ENCODE data around the gene CFL2. TPM values are rescaled to one million over a fixed set of nuclear protein-coding genes. Genes with fewer than 3 reads are reported as not detected.

The CFL2 gene
- total and polyA plus RNA-seq, 12 donors: 42.8 to 228 (median 122) TPM

DNA sequence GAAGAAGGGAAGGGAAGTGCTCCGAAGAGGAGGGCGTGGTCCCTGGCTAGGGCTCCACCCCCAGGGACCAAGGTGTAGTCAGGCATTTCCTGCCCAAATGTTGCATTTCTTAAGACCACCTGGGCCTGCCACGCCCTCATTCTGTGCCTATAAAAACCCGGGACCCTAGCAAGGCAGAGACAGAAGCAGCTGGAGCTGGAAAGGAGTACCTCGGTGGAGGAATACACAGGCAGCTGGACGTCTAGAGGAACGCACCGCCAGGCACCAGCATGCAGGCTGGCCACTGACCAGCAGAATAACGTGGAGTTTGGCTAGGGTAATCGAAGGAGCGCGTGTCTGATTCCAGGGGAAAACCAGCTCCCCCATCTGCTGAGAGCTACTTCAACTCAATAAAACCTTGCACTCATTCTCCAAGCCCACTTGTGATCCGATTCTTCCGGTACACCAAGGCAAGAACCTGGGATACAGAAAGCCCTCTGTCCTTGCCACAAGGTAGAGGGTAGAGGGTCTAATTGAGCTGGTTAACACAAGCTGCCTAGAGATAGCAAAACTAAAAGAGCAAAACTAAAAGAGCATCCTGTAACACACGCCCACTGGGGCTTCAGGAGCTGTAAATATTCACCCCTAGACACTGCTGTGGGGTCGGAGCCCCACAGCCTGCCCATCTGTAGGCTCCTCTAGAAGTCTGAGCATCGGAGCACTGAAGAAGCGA lies 21.0 kb downstream of the CFL2 start:
- 54 to 61% (median 59%) methylated on average over 12 to 18 of the region's 18 CpGs for WGBS, 4 donors

DNA sequence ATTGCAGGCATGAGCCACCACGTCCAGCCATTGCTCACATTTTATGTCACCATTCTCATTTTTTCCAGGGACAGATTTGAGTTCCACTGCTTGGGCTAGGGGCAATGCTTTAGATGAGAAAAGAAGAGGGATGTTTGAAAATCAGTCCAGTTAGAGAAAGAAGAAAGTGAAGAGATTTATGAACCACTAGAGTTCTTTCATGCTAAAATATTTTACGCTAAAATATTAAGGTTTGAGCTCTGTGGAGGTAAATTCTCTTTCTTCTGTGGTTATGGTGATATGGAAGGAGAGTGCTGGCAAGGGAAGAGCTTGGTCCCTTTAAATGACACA lies 21.5 kb downstream of the CFL2 start:
- TF ChIP-seq POLR2A (IDR thresholded peaks at IDR 0.05): no peak
- TF ChIP-seq, protein P1, sequence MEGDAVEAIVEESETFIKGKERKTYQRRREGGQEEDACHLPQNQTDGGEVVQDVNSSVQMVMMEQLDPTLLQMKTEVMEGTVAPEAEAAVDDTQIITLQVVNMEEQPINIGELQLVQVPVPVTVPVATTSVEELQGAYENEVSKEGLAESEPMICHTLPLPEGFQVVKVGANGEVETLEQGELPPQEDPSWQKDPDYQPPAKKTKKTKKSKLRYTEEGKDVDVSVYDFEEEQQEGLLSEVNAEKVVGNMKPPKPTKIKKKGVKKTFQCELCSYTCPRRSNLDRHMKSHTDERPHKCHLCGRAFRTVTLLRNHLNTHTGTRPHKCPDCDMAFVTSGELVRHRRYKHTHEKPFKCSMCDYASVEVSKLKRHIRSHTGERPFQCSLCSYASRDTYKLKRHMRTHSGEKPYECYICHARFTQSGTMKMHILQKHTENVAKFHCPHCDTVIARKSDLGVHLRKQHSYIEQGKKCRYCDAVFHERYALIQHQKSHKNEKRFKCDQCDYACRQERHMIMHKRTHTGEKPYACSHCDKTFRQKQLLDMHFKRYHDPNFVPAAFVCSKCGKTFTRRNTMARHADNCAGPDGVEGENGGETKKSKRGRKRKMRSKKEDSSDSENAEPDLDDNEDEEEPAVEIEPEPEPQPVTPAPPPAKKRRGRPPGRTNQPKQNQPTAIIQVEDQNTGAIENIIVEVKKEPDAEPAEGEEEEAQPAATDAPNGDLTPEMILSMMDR (IDR thresholded peaks at IDR 0.05): no peak
- peaks cover 0 to 14% of the 10 kb centered on the region in 2 donors for H3K4me1 ChIP-seq (replicated peaks in 1 of 2)
- peak overlapping the region in 1 of 4 donors; percentile 49 for H3K4me3 ChIP-seq
- H3K27me3 ChIP-seq: no peaks in the 10 kb centered on the region
- DNase-seq: no peak
- intact Hi-C loops (cut with DNase I): no loop called here
- H3K9me3 ChIP-seq (replicated peaks in 1 of 3): no peaks in the 10 kb centered on the region
- H3K27ac ChIP-seq: no peak overlapping the region
- 74 to 87% (median 77%) methylated on average over 2 of the region's 2 CpGs for WGBS, 4 donors
- H3K36me3 ChIP-seq (replicated peaks in 1 of 2): no peaks in the 10 kb centered on the region

More for the DNA sequence above, 21.0 kb downstream of the CFL2 start:
- peak overlapping the region in 1 of 4 donors; percentile 49 for H3K4me3 ChIP-seq
- intact Hi-C loops (cut with DNase I): no loop called here
- peak in 5 of 7 donors; percentile 18 to 37 (median 35) for DNase-seq
- H3K27me3 ChIP-seq: no peaks in the 10 kb centered on the region
- TF ChIP-seq, protein P1 (IDR thresholded peaks at IDR 0.05): no peak
- no peak for TF ChIP-seq POLR2A (IDR thresholded peaks at IDR 0.05)
- peaks cover 0 to 10% of the 10 kb centered on the region in 2 donors for H3K4me1 ChIP-seq (replicated peaks in 1 of 2)
- peak overlapping the region in 1 of 5 donors; percentile 10 for H3K27ac ChIP-seq
- H3K9me3 ChIP-seq (replicated peaks in 1 of 3): no peaks in the 10 kb centered on the region
- no peaks in the 10 kb centered on the region for H3K36me3 ChIP-seq (replicated peaks in 1 of 2)

DNA sequence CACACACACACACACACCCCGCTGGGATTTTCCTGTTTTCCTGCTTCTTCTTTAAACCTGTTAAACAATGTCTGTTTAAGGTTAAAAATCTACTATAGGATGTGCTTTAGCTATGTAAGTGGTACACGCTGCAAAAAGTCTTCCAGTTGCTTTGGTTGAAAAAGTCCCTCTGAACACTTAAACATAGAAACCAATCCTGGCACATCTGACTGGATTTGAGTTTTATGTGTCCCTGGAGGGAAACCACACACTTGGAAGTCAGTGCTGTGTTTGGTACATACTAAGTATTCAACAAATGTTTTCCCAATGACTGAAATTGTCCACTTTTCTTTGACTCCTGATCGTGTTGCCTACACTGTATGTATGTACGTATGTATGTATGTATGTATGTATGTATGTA lies 22.0 kb downstream of the CFL2 start:
- intact Hi-C loops (cut with DNase I): no loop called here

DNA sequence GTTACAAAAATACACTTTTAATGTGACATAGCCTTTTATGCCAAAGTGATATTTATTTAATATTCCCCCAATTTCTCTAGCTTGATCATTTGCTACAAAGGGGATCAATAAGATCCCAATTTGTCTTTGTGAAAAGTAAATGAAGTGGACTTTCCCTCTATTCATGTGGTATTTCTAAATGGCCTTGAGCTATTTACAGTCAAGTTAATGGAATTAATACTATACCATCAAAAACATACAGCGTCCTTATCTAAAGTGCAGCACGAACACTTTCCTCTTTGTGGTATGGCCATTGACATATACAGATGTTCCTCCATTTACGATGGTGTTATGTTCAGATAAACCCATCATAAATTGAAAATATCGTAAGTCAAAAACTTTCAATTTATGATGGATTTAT lies 23.2 kb downstream of the CFL2 start:
- Histone ChIP-seq H3K27me3 (no peaks in the 10 kb centered on the region), H3K4me1 (replicated peaks in 1 of 2) (peaks cover 0 to 14% of the 10 kb centered on the region in 2 donors), H3K4me3 (no peak overlapping the region), H3K36me3 (replicated peaks in 1 of 2) (no peaks in the 10 kb centered on the region), H3K27ac (no peak overlapping the region), H3K9me3 (replicated peaks in 1 of 3) (no peaks in the 10 kb centered on the region)
- intact Hi-C loops (cut with DNase I): no loop called here
- TF ChIP-seq POLR2A (IDR thresholded peaks at IDR 0.05): no peak
- TF ChIP-seq, protein P1 (IDR thresholded peaks at IDR 0.05): no peak
- WGBS, 4 donors: 86 to 91% (median 89%) methylated on average over 4 of the region's 4 CpGs
- DNase-seq: no peak

More for the DNA sequence above, 22.0 kb downstream of the CFL2 start:
- no peak for TF ChIP-seq POLR2A (IDR thresholded peaks at IDR 0.05)
- TF ChIP-seq, protein P1 (IDR thresholded peaks at IDR 0.05): no peak
- Histone ChIP-seq H3K27me3 (no peaks in the 10 kb centered on the region), H3K27ac (no peak overlapping the region), H3K4me1 (replicated peaks in 1 of 2) (peaks cover 0 to 14% of the 10 kb centered on the region in 2 donors), H3K36me3 (replicated peaks in 1 of 2) (no peaks in the 10 kb centered on the region), H3K4me3 (no peak overlapping the region), H3K9me3 (replicated peaks in 1 of 3) (no peaks in the 10 kb centered on the region)
- 84 to 88% (median 85%) methylated on average over 4 of the region's 4 CpGs for WGBS, 4 donors
- no peak for DNase-seq
